Heart left ventricle (tissue), 16 donors: Measurements from ENCODE around the gene PPP1R37. TPM values are rescaled to one million over a fixed set of nuclear protein-coding genes. Genes with fewer than 3 reads are reported as not detected.

Experiments
- ATAC-seq, 4 donors: fragments of 200-7000 bp; cut with Tn5 transposase; one replicate each; pipeline ENCODE4 v1.9.1; 2020 to 2022; ENCODE audit warnings: moderate library complexity in 4 of 4, mild to moderate bottlenecking in 3 of 4, moderate number of reproducible peaks in 1 of 4
- DNase-seq, 5 donors: peaks; one replicate each; pipeline ENCODE4 v3.0.0-alpha.2; 2020
- H3K27ac ChIP-seq, 12 donors: fragments of 200-600 bp; sonication (generic) in 4 of 12; one replicate each; pipeline versions ENCODE4 v1.5.0 to v1.8.0; 2016 to 2022; ENCODE audit warnings: mild to moderate bottlenecking in 2 of 12
- H3K27me3 ChIP-seq, 9 donors: fragments of 200-600 bp; sonication (generic) in 2 of 9; one replicate each; pipeline versions ENCODE4 v1.5.1 to v1.8.0; 2016 to 2022; ENCODE audit warnings: mild to moderate bottlenecking in 3 of 9
- H3K36me3 ChIP-seq, 9 donors: fragments of 200-600 bp; sonication (generic) in 2 of 9; one replicate each; pipeline versions ENCODE4 v1.5.0 to v1.8.0; 2018 to 2022; ENCODE audit warnings: mild to moderate bottlenecking in 2 of 9
- H3K4me1 ChIP-seq, 12 donors: fragments of 200-600 bp; sonication (generic) in 4 of 12; one replicate each; pipeline versions ENCODE4 v1.5.0 to v1.8.0; 2016 to 2022; ENCODE audit warnings: mild to moderate bottlenecking in 3 of 12
- H3K4me3 ChIP-seq, 12 donors: fragments of 200-600 bp; sonication (generic) in 4 of 12; one replicate each; pipeline versions ENCODE4 v1.5.0 to v1.8.0; 2017 to 2022; ENCODE audit warnings: mild to moderate bottlenecking in 9 of 12, moderate library complexity in 4 of 12
- H3K9me3 ChIP-seq, 12 donors: fragments of 200-600 bp; sonication (generic) in 4 of 12; one replicate each; pipeline versions ENCODE4 v1.5.0 to v1.8.0; 2016 to 2022; ENCODE audit warnings: mild to moderate bottlenecking in 1 of 12
- POLR2A ChIP-seq, 2 donors: fragments of 450-650 bp; IDR thresholded peaks; one replicate each; pipeline ENCODE4 v1.6.1; 2017; ENCODE audit warnings: antibody characterized with exemption in 2 of 2, mild to moderate bottlenecking in 2 of 2, moderate library complexity in 2 of 2
- WGBS, 4 donors: extraction: QIAGEN DNeasy Blood & Tissue Kit in 2 of 4; methylation state at CpG; one replicate each; pipeline versions ENCODE4 v1.1.5 to v1.1.7; 2013 to 2018; 5-methylcytosine and 5-hydroxymethylcytosine counted together
- intact Hi-C, 10 donors: fragments of 100-400 bp; cut with DNase I; formaldehyde crosslinking; loops; one replicate each; pipeline versions ENCODE4 v1.11.1 to v1.14.2; 2022
- polyA plus RNA-seq, 2 donors: library from polyadenylated mRNA; stranded (reverse); fragments of 200-250 nt; gene quantifications; one replicate each; pipeline ENCODE4 v1.2.3, GENCODE V29; 2013
- total RNA-seq, 9 donors: library from RNA; depleted of rRNA in 2 of 9; stranded (reverse); fragments of >200 nt in 2 of 9; fragmentation: NEBNext Ultra II Directional in 3 of 9; extraction: Animal tissue kit (Norgen Biotek cat#: 25700) in 3 of 9; gene quantifications; one replicate each; pipeline versions ENCODE4 v1.1.0 to v1.2.4, GENCODE V29; 2016 to 2023
- TF ChIP-seq, protein P1 (sequence below), 12 donors: fragments of 200-600 bp; sonication (generic) in 4 of 12; IDR thresholded peaks; one replicate each; pipeline versions ENCODE4 v1.5.0 to v1.8.0; 2018 to 2022; ENCODE audit warnings: antibody characterized with exemption in 12 of 12, mild to moderate bottlenecking in 5 of 12
- donor health status: ischemic (EF 13 %, LVEDD 7.1; RV severe dilation, severe dysfunction).
- donor health status: healthy with polysubstance abuse.
- donor health status: DM: no; HTN: yes; CAD: no.
- donor health status: DM: no; HTN: no; CAD: no.
- donor health status: ischemic (EF 25% LVEDD 6.9; RV normal size, moderate dysfunction).
- donor health status: ischemic (EF 25% LVEDD 5.7; RV mildly dilated, moderate dysfunction).
- donor health status: healthy.
- donor health status: DM: yes; HTN: yes; CAD: no.
- donor health status: ischemic (EF 35%, LVEDD 5.7; RV mildly dilated, moderate dysfunction).
- donor health status: nonischemic (EF 11% LVEDD 7.7; RV severe dilation, severe dysfunction).
- donor health status: DM: yes; HTN: yes; CAD: no.
- donor health status: PGD.
- donor health status: ischemic (EF 29% LVEDD 5.4; RV normal size, mild dysfunction).
- donor health status: nonischemic (EF 23%, LVEDD 6.1; RV moderate dilation, normal function).

The PPP1R37 gene
- total and polyA plus RNA-seq, 11 donors, result 16.0 to 33.7 (median 18.9) TPM

DNA sequence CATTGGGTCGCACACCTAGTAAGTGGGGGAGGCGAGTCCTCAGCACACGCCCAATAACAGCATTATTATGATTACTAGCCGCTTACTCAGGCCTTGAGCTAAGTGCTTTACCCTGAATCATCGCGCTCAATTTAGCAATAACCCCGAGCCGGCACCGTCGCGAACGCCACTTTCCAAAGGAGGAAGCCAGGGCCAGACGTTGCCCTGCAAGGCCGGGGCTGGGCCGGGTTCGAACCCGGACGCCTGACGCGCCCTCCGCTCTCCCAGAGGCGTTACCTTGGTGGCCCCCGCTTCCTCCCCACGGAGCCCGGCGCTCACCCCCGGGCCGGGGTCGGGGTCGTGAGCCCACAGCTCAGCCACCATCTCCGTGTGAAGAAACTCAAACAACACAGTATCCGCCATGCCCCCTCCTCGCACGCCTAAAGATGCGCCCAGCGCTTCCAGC, 84.9 kb downstream of the PPP1R37 start, which contains the start of gene TRAPPC6A:
TSS of gene TRAPPC6A (minus strand) at position 421 of the 445 bp plus-strand sequence. CDS start at position 402, 19 bp downstream.
- Histone ChIP-seq H3K27me3 (no peaks in the 10 kb centered on the region), H3K9me3 (no peaks in the 10 kb centered on the region), H3K4me3 (peak within 1 kb of the TSS; percentile 54 to 95 (median 84)), H3K4me1 (peaks cover 0 to 37% (median 27%) of the 10 kb centered on the region in 12 donors), H3K36me3 (peaks cover 0 to 20% (median 0%) of the 10 kb centered on the region in 9 donors), H3K27ac (peak within 1 kb of the TSS; percentile 14 to 97 (median 88))
- no peak for DNase-seq
- WGBS, 4 donors, result 0 to 1% (median 1%) methylated on average over 22 to 36 of the region's 36 CpGs
- TF ChIP-seq POLR2A (IDR thresholded peaks at IDR 0.05), result peak in 1 of 2 donors; percentile 72
- TF ChIP-seq, protein P1, sequence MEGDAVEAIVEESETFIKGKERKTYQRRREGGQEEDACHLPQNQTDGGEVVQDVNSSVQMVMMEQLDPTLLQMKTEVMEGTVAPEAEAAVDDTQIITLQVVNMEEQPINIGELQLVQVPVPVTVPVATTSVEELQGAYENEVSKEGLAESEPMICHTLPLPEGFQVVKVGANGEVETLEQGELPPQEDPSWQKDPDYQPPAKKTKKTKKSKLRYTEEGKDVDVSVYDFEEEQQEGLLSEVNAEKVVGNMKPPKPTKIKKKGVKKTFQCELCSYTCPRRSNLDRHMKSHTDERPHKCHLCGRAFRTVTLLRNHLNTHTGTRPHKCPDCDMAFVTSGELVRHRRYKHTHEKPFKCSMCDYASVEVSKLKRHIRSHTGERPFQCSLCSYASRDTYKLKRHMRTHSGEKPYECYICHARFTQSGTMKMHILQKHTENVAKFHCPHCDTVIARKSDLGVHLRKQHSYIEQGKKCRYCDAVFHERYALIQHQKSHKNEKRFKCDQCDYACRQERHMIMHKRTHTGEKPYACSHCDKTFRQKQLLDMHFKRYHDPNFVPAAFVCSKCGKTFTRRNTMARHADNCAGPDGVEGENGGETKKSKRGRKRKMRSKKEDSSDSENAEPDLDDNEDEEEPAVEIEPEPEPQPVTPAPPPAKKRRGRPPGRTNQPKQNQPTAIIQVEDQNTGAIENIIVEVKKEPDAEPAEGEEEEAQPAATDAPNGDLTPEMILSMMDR (IDR thresholded peaks at IDR 0.05), result no peak
- intact Hi-C loops, result loop anchor here in 5 of 10 donors (2.0 to 10.0 kb wide), 5 partner anchors 51 to 101 kb away; partner anchors contain the start of genes PPP1R37 (in 4 of the 5), GEMIN7 (in 1 of the 5) and ZNF296 (in 1 of the 5)
- ATAC-seq, result peak in 1 of 4 donors; percentile 2

DNA sequence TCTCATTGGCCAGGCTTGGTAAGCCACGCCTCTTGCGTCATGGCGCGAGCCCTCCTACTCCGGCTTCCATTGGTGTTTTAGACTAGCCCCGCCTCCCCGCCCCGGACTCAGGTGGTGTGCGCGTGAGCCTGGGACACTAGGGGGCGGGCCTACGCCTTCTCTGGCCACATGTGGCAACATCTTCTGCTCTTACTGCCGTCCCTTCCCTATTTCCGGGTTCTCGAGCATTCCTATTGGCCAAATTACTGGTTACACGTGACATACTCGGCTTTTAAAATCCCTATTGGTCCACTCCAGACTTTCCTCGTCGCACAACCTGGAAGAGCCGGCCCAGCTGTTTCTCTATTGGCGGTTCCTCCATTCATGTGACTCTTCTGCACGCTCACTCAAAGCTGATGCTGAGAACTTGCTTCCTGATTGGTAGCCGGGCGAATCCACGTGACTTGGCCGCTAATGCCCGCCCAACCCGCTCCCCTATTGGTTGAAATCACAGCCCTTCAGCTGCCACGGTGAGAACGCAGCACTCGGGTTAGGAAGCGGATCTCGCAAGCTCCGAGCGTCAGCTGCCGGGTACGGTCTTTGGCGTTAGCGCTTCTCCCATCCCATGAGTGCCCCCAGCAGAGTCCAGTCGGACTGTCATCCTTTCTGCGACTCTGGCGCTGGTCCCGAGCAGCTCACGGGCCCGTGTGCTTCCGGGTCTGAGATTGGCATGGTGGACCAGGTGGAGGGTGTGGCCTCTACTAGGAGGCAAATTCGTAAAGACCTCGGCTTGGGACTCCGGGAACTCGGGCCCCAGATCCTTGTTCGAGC, 85.5 kb downstream of the PPP1R37 start, which contains the start of gene BLOC1S3:
TSS of gene BLOC1S3 (plus strand) at position 523 of the 810 bp plus-strand sequence. CDS start 513 bp downstream, outside the sequence.
- DNase-seq, result peak; percentile 100
- Histone ChIP-seq H3K27me3 (no peaks in the 10 kb centered on the region), H3K36me3 (peaks cover 0 to 20% (median 0%) of the 10 kb centered on the region in 9 donors), H3K9me3 (no peaks in the 10 kb centered on the region), H3K27ac (peak within 1 kb of the TSS; percentile 14 to 97 (median 88)), H3K4me1 (peaks cover 0 to 41% (median 26%) of the 10 kb centered on the region in 12 donors), H3K4me3 (peak within 1 kb of the TSS; percentile 54 to 95 (median 84))
- peak; percentile 97 to 99 (median 98) for ATAC-seq
- intact Hi-C loops, result loop anchor here in 5 of 10 donors (2.0 to 10.0 kb wide), 5 partner anchors 51 to 101 kb away; partner anchors contain the start of genes PPP1R37 (in 4 of the 5), GEMIN7 (in 1 of the 5) and ZNF296 (in 1 of the 5)
- 0 to 1% (median 0%) methylated on average over 35 to 51 of the region's 51 CpGs for WGBS, 4 donors
- peak; percentile 45 to 92 for TF ChIP-seq POLR2A (IDR thresholded peaks at IDR 0.05)
- TF ChIP-seq, protein P1 (IDR thresholded peaks at IDR 0.05), result peak; percentile 24 to 74 (median 53)

DNA sequence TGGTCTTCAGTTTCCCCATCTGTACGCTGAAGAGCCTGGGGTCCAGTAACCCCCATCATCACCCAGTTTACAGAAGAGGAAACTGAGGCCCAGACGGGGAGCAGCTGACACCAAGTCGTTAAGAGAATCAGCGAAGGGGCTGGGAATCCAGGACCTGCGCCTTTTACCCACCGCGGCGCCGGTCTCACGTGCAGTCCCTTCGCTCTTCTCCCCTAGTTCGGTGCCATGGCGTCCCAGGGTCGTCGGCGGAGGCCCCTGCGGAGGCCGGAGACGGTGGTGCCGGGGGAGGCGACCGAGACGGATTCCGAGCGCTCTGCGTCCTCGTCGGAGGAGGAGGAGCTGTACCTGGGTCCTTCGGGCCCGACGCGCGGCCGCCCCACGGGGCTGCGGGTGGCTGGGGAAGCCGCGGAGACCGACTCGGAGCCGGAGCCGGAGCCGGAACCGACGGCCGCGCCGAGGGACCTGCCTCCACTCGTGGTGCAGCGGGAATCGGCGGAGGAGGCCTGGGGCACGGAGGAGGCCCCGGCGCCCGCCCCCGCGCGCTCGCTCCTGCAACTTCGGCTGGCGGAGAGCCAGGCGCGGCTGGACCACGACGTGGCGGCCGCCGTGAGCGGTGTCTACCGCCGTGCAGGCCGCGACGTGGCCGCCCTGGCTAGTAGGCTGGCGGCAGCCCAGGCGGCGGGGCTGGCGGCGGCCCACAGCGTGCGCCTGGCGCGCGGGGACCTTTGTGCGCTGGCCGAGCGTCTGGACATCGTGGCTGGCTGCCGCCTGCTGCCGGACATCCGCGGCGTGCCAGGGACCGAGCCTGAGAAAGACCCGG, 86.3 kb downstream of the PPP1R37 start:
- DNase-seq, result peak in 4 of 5 donors; percentile 45 to 76 (median 52)
- Histone ChIP-seq H3K4me3 (peak overlapping the region; percentile 53 to 95 (median 84)), H3K27ac (peak overlapping the region; percentile 14 to 95 (median 87)), H3K4me1 (peaks cover 0 to 43% (median 26%) of the 10 kb centered on the region in 12 donors), H3K9me3 (no peaks in the 10 kb centered on the region), H3K27me3 (no peaks in the 10 kb centered on the region), H3K36me3 (peaks cover 0 to 20% (median 0%) of the 10 kb centered on the region in 9 donors)
- no peak for ATAC-seq
- TF ChIP-seq POLR2A (IDR thresholded peaks at IDR 0.05), result no peak
- TF ChIP-seq, protein P1 (IDR thresholded peaks at IDR 0.05), result no peak
- 1 to 2% (median 1%) methylated on average over 27 to 97 of the region's 97 CpGs for WGBS, 4 donors
- intact Hi-C loops, result loop anchor here in 5 of 10 donors (2.0 to 10.0 kb wide), 5 partner anchors 52 to 102 kb away; partner anchors contain the start of genes PPP1R37 (in 4 of the 5), GEMIN7 (in 1 of the 5) and ZNF296 (in 1 of the 5)
